Hepatocyte (in vitro differentiated cells): ENCODE results near the gene TYMS. TPM values are rescaled to one million over a fixed set of nuclear protein-coding genes. Genes with fewer than 3 reads are reported as not detected.

Source experiments
- DNase-seq: peaks from one replicate; pipeline ENCODE4 v3.0.0-alpha.2; 2016; ENCODE audit warnings: low spot score
- H2AFZ ChIP-seq: fragments of 200-600 bp; sonication (generic); 2 replicates; pipeline ENCODE4 v1.6.0; 2016; ENCODE audit warnings: antibody characterized with exemption, mild to moderate bottlenecking
- H3K27ac ChIP-seq: fragments of 200-600 bp; sonication (generic); 2 replicates; pipeline ENCODE4 v1.5.1; 2016; ENCODE audit warnings: mild to moderate bottlenecking
- H3K27me3 ChIP-seq: fragments of 200-600 bp; sonication (generic); 2 replicates; pipeline ENCODE4 v1.6.1; 2016
- H3K36me3 ChIP-seq: fragments of 200-600 bp; sonication (generic); replicated peaks from 2 replicates; pipeline ENCODE4 v1.5.1; 2016; ENCODE audit warnings: low read depth; ENCODE audit not compliant: insufficient read depth
- H3K4me1 ChIP-seq: fragments of 200-600 bp; sonication (generic); 2 replicates; pipeline ENCODE4 v1.5.1; 2016; ENCODE audit warnings: mild to moderate bottlenecking, moderate library complexity; ENCODE audit not compliant: insufficient read depth
- H3K4me2 ChIP-seq: fragments of 200-600 bp; sonication (generic); 2 replicates; pipeline ENCODE4 v1.6.0; 2016
- H3K4me3 ChIP-seq: fragments of 200-600 bp; sonication (generic); 2 replicates; pipeline ENCODE4 v1.5.1; 2016; ENCODE audit warnings: mild to moderate bottlenecking
- H3K79me2 ChIP-seq: fragments of 200-600 bp; sonication (generic); 2 replicates; pipeline ENCODE4 v1.6.0; 2017; ENCODE audit warnings: mild to moderate bottlenecking
- H3K9me2 ChIP-seq: fragments of 200-600 bp; sonication (generic); replicated peaks from 2 replicates; pipeline ENCODE4 v1.6.0; 2017; ENCODE audit warnings: mild to moderate bottlenecking; ENCODE audit not compliant: insufficient read depth
- H3K9me3 ChIP-seq: fragments of 200-600 bp; sonication (generic); 2 replicates; pipeline ENCODE4 v1.5.1; 2016; ENCODE audit warnings: low read depth, mild to moderate bottlenecking
- H4K20me1 ChIP-seq: fragments of 200-600 bp; sonication (generic); 2 replicates; pipeline ENCODE4 v1.6.0; 2016; ENCODE audit warnings: mild to moderate bottlenecking; ENCODE audit not compliant: insufficient read depth, poor library complexity, severe bottlenecking
- CTCF ChIP-seq: fragments of 200-600 bp; sonication (generic); IDR thresholded peaks from 2 replicates; pipeline ENCODE4 v1.5.1; 2016; ENCODE audit warnings: antibody characterized with exemption, mild to moderate bottlenecking; ENCODE audit not compliant: poor library complexity
- EZH2 ChIP-seq: fragments of 200-600 bp; sonication (generic); IDR thresholded peaks from 2 replicates; pipeline ENCODE4 v1.6.1; 2016; ENCODE audit warnings: antibody characterized with exemption, mild to moderate bottlenecking, borderline replicate concordance
- EZH2phosphoT487 ChIP-seq: fragments of 200-600 bp; sonication (generic); IDR thresholded peaks from one replicate; pipeline ENCODE4 v1.6.1; 2018; ENCODE audit warnings: antibody characterized with exemption, mild to moderate bottlenecking, low read depth, moderate library complexity; ENCODE audit not compliant: unreplicated experiment, severe bottlenecking
- WGBS: methylation state at CpG from one replicate; pipeline ENCODE4 v1.1.6; 2016; ENCODE audit warnings: low lambda C conversion rate; ENCODE audit errors: missing lambda C conversion rate; 5-methylcytosine and 5-hydroxymethylcytosine counted together
- polyA plus RNA-seq: library from polyadenylated mRNA; unstranded; fragments of >200 nt; fragmentation: Nextera tagmentation; extraction: Ambion mirVana; gene quantifications from 2 replicates; pipeline ENCODE4 v1.2.1, GENCODE V29; 2016
- total RNA-seq: library from RNA; depleted of rRNA; stranded (reverse); fragments of >200 nt; gene quantifications from 2 replicates; pipeline ENCODE4 v1.2.3, GENCODE V29; 2014

Gene TYMS
- total and polyA plus RNA-seq, 2 experiments from 2014 or later: 15.1 to 39.8 TPM

- Histone ChIP-seq H3K27me3 (no peaks in the 10 kb centered on the region), H3K9me2 (no peaks in the 10 kb centered on the region), H4K20me1 (no peaks in the 10 kb centered on the region), H3K27ac (no peak overlapping the region), H3K79me2 (no peaks in the 10 kb centered on the region), H3K36me3 (no peaks in the 10 kb centered on the region), H3K4me1 (no peaks in the 10 kb centered on the region), H3K9me3 (no peaks in the 10 kb centered on the region), H2AFZ (no peak overlapping the region), H3K4me3 (no peak overlapping the region), H3K4me2 (no peak overlapping the region)
- TF ChIP-seq EZH2 (no peak), EZH2phosphoT487 (no peak), CTCF (no peak)
- 93% methylated on average over 4 of the region's 4 CpGs for WGBS
- DNase-seq: no peak
These were observed 59.5 kb downstream of the TYMS start for GRCh38 chr18:717003-717402.

Other genes starting within 250 kb of the TYMS start
- gene COLEC12, start 157.0 kb upstream of the TYMS start, total RNA-seq: 21.2 and 23.2 TPM in 2 replicates
- gene COLEC12, start 157.0 kb upstream of the TYMS start, polyA plus RNA-seq: 28.3 and 33.3 TPM in 2 replicates
- not detected in 2 replicates for gene CETN1, start 77.3 kb upstream of the TYMS start, total RNA-seq
- gene CETN1, start 77.3 kb upstream of the TYMS start, polyA plus RNA-seq: not detected in 2 replicates
- 5.3 and 11.2 TPM in 2 replicates for gene CLUL1, start 60.7 kb upstream of the TYMS start, total RNA-seq
- gene CLUL1, start 60.7 kb upstream of the TYMS start, polyA plus RNA-seq: 1.3 and 3.1 TPM in 2 replicates
- gene ENOSF1, start 55.0 kb downstream of the TYMS start, total RNA-seq: 42.5 and 44.5 TPM in 2 replicates
- 41.0 and 41.6 TPM in 2 replicates for gene ENOSF1, start 55.0 kb downstream of the TYMS start, polyA plus RNA-seq
- 108 and 111 TPM in 2 replicates for gene YES1, start 154.6 kb downstream of the TYMS start, total RNA-seq
- 18.4 and 25.2 TPM in 2 replicates for gene YES1, start 154.6 kb downstream of the TYMS start, polyA plus RNA-seq
- 0.40 and 1.7 TPM in 2 replicates for gene ADCYAP1, start 247.2 kb downstream of the TYMS start, total RNA-seq
- gene ADCYAP1, start 247.2 kb downstream of the TYMS start, polyA plus RNA-seq: 0.31 and 0.40 TPM in 2 replicates